Stimulated activated CD4-positive, alpha-beta T cell treated with anti-CD3 and anti-CD28 coated beads, TNF-alpha, amount 100 ng/mL, for 1 hour (primary cell): ENCODE data around the gene EFCAB3.
"Not testable (repeated sequence)": the region's sequence is repeated elsewhere in the genome, so short reads cannot be mapped to it uniquely, and the experiment has no call there.

Experiments used
- DNase-seq, 3 donors: peaks; one replicate each; pipeline ENCODE4 v3.0.0-alpha.2; 2020; ENCODE audit warnings: low read depth in 3 of 3, low spot score in 1 of 3

EFCAB3 gene

GRCh38 chr17:62380253-62380652 lies at the start of gene EFCAB3:
Gene EFCAB3, plus strand, starts transcription at chr17:62380553. Its CDS starts 2,427 bp downstream, at chr17:62382980.
- DNase-seq: no peak

DNA sequence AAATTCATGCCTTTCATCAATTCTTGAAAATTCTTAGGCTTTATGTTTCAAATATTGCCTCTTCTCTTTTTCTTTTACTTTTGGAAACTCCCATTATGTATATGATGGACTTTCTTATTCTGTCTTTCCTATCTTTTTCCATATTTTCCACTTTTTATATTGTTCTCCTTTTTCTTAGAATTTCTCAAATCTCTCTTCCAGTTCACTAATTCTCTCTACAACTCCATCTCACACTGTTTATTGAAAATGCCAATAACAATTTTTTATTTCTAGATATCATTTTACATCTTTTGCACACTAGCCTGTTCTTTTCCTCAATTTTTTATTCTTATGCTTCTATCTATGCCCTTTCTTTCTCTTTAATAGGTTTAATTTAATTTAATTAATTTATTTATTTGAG lies 43.8 kb upstream of the EFCAB3 start:
- no peak for DNase-seq

DNA sequence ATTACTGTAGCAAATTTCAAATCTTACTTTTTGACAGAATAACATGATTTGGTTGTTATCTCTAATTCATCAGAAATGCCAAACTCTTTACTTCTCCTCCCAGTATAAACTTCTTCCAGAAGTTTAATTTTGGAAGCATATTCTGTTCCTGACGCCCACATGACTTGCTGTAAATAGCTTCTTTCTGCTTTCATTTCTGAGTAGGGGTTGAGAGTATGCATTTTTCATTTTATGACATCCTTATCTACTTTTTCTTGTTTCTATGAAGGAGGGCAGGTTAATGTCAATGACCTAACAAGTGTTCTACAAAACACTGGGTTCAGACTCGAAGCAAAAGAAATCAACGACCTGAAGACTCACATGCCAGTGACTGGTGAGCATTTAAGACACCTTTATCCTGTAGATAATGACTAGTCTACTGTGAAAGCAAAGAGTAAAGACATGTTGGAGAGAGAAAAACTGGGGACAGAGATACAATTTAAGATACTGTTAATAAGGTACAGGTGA lies 36.5 kb upstream of the EFCAB3 start:
- no peak for DNase-seq

DNA sequence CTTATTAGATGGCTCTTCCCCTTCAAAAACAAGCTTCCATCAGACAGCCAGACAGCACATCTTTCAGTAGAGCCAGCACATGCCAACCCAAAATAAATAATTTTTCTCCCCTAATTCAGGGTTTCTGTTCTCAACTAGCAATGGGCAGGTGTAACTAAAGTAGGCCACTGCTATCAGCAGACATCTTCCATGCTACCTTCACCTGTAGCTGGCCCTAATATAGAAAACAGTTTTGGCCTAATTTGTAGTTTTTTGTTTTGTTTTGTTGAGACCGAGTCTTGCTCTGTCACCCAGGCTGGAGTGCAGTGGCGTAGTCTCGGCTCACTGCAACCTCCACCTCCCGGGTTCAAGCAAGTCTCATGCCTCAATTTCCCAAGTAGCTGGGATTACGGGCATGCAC lies 29.2 kb upstream of the EFCAB3 start:
- no peak for DNase-seq

GRCh38 chr17:62366191-62366590 lies 14.2 kb upstream of the EFCAB3 start:
- DNase-seq: no peak

- no peak for DNase-seq
Observed at GRCh38 chr17:62381561-62381960, 1.2 kb downstream of the EFCAB3 start.

DNA sequence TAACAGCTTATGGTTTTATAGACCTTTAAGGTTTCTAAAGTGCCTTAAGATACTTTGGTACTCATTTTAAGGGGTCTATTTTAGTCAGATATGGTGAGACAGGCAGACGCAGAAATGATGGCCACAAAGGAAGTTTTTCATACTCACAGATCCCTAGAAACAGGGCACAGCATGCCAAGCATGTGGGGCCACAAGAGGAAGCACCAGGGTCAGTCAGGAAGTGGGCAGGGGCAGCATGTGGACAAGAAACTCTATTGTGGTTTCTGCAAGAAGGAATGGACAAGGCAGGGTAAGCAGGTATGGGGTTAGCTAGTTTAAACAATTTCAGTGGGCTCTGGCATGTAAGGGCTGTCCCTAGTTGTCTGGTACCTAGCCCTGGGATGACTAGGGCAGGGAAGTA lies 8.5 kb downstream of the EFCAB3 start:
- no peak for DNase-seq

DNA sequence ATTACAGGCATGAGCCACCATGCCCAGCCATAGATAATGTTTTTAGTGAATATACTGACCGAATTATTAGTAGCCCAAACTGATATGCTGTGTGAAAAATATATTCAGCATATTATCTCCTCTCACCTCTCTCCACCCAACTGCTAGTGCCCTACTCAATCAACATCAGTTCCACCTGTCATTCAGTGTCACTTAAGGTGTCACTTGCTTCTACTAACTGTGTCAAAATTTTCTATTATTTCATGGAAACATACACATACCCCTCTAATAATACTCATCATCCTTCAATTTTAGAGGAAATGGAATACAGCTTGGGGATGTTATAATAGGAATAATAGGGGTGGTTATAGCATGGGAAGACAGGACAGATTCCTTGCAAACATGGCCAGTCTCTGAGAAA lies 12.6 kb downstream of the EFCAB3 start:
- DNase-seq: no peak

- no peak for DNase-seq
Observed at GRCh38 chr17:62398891-62399290, 18.5 kb downstream of the EFCAB3 start.

DNA sequence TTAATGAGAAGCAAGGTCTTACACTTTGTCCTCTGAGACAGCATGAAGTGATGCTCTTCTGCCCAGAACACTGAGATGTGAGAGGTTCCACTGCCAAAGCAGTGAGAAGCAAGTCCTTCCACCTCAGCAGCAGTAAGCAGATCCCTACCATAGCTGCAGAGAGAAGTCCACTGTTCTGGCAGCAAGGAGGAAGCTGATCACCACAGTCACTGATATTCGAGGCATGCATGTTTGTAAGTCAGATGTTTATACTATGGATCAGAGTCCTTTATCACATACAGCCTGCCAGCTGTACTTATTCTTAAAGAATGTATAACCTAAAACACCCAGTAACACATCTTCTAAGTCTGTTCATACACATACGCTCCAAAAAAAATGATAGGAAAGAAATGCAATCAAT lies 25.1 kb downstream of the EFCAB3 start:
- DNase-seq: no peak

GRCh38 chr17:62413090-62413489 lies 32.7 kb downstream of the EFCAB3 start:
- DNase-seq: not testable (repeated sequence)

- DNase-seq: peak; percentile 55 to 66 (median 61)
Observed at GRCh38 chr17:62423647-62424461, 43.5 kb downstream of the EFCAB3 start, which contains the start of gene METTL2A. Gene METTL2A, plus strand, starts transcription at chr17:62423897. Its CDS starts 6 bp downstream, at chr17:62423903.

DNA sequence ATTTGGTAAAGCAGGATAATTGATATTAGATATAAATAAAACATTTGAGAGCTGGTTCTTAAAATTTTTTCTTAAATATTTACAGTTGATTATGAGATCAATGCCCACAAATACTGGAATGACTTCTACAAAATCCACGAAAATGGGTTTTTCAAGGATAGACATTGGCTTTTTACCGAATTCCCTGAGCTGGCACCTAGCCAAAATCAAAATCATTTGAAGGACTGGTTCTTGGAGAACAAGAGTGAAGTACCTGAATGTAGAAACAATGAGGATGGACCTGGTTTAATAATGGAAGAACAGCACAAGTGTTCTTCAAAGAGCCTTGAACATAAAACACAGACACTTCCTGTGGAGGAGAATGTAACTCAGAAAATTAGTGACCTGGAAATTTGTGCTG lies 45.9 kb downstream of the EFCAB3 start:
- DNase-seq: not testable (repeated sequence)

GRCh38 chr17:62435251-62435650 lies 54.9 kb downstream of the EFCAB3 start:
- not testable (repeated sequence) for DNase-seq

DNA sequence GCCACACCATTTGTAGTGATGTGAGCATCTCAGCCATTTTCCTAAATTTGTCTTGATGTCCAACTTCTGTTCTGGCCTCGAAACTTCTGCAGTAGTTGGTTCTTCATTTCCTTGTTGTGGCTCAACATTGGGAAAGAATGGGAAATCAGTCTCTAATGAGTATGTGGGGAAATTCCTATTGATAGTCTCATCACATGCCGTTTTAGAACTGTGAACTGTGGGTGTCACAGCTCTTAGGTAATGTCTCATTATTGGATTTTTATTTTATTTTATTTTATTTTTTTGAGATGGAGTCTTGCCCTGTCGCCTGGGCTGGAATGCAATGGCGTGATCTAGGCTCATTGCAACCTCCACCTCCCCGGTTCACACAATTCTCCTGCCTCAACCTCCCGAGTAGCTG lies 60.8 kb downstream of the EFCAB3 start:
- DNase-seq: not testable (repeated sequence)

DNA sequence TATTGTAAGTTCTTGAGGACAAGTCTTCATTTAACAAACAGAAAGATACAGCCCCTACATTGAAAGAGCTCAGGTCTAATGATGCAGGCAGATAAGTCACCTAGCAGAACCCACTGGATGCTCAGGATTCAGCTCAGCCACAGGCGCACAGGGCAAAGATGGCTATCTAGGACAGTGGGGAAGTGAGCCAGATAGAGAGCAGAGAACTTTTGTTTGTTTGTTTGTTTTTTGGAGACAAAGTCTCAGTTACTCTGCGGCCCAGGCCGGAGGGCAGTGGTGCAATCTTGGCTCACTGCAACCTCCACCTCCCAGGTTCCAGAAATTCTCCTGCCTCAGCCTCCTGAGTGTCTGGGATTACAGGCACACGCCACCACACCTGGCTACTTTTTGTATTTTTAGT lies 63.7 kb downstream of the EFCAB3 start:
- no peak for DNase-seq

GRCh38 chr17:62445791-62446190 lies 65.4 kb downstream of the EFCAB3 start:
- DNase-seq: not testable (repeated sequence)

DNA sequence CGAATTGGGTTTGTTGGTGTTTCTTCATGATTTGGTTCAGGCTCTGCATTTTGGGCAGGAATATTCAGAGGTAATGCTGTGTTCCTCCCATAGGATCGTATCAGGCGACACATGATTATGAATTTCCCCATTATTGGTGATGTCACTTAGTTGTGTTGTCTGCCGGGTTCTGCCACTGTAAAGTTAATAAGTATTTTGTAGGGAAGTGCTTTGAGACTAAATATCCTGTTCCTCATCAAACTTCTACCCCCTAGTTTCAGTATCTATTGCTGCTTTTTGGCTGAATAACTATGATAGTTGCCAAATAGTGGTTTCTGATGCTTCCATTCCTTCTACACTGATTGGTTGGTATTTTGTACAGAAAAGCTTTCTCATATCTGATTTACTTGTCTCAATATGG lies 71.8 kb downstream of the EFCAB3 start:
- DNase-seq: not testable (repeated sequence)

DNA sequence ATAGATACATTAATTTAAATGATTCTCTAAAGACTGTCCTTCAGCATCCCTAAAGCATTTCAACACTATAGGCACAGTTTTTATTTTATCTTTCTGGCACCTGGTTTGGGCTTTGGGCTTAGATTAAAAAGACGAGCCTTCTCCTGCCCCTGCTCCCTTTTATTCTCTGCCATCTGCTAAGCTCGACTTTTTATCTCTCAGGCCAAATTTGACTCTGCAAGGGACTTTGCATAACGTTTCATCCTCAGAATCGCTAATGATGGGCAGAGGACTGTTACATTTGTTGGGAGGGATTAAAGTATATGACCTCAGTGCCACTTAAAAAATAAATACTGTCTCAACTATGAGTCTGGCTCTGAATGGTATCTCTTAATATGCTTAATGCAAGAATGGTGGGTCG lies 72.7 kb downstream of the EFCAB3 start:
- not testable (repeated sequence) for DNase-seq

GRCh38 chr17:62453656-62454055 lies 73.3 kb downstream of the EFCAB3 start:
- DNase-seq: not testable (repeated sequence)

DNA sequence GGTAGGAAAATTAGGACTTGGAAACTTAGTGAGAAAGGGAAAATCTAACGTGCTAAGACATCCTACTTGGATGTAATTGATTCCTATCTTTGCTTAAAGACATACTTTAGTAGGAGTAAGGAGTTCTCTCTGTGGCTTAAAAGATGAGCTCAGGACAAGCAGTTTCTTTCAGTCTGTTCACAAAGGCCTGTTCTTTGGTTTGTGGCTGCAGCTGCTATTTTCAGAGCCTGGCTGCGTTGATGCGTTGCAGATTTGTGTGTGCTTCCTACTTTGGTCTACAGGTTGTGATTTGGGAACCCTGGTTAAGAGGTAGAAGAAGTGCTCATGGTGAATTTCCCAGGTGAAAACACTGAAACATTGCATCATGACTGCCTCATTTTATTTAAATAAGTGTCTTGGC lies 73.8 kb downstream of the EFCAB3 start:
- DNase-seq: not testable (repeated sequence)

DNA sequence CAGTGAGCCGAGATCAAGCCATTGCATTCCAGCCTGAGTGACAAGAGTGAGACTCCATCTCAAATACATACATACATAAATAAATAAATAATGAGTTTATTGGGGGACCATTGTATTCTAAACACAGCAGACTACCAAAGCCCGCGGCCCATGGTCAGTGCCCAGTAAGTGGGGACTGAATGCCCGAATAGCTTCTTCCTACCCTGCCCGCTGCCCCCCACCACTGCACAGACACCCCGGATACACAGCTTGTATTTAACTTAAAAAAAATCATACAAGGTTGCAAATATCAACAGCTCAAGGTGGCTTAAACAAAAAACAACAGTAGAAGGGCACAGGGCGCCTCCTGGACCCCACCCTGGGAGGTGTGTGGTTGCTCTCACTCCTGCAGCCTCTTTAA lies 75.7 kb downstream of the EFCAB3 start:
- DNase-seq: no peak

- not testable (repeated sequence) for DNase-seq
Observed at GRCh38 chr17:62458483-62458882, 78.1 kb downstream of the EFCAB3 start.
